Measurements from ENCODE around the gene BTN1A1.

- TF ChIP-seq CTCF (IDR thresholded peaks at IDR 0.05; ENCODE audit: insufficient read depth, low read length), result no peak
- TF ChIP-seq REST (IDR thresholded peaks at IDR 0.05; ENCODE audit: insufficient replicate concordance, low read depth), result no peak
- no peak for TF ChIP-seq GABPA (IDR thresholded peaks at IDR 0.05; ENCODE audit: low read depth)
- TF ChIP-seq POLR2AphosphoS5 (IDR thresholded peaks at IDR 0.05; ENCODE audit: low read depth), result no peak
These were observed 7.6 kb downstream of the BTN1A1 start for GRCh38 chr6:26507658-26508057.

Data from HL-60 (cell line).